ENCODE data around the gene CCNL1.
A peak's percentile ranks its signal among the peaks of the same experiment; 100 is the strongest.
"Not testable (repeated sequence)": the region's sequence is repeated elsewhere in the genome, so short reads cannot be mapped to it uniquely, and the experiment has no call there.

CCNL1 gene

DNA sequence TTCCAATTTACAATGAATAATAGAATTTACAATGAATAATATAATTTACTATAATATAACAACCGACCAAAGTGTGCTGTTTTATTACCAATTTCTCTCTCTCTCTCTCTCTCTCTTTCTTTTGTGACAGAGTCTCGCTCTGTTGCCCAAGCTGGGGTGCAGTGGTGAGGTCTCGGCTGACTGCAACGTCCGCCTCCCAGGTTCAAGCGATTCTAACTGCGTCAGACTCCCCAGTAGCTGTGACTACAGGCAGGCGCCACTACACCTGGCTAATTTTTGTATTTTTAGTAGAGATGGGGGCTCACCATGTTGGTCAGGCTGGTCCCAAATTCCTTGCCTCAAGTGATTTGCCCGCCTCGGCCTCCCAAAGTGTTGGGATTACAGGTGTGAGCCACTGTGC lies 17.0 kb upstream of the CCNL1 start:
- no peak for DNase-seq (ENCODE audit: low read depth, low spot score)
- no peak overlapping the region for H3K4me3 ChIP-seq (ENCODE audit: low read depth, low read length)
- TF ChIP-seq, protein P1, sequence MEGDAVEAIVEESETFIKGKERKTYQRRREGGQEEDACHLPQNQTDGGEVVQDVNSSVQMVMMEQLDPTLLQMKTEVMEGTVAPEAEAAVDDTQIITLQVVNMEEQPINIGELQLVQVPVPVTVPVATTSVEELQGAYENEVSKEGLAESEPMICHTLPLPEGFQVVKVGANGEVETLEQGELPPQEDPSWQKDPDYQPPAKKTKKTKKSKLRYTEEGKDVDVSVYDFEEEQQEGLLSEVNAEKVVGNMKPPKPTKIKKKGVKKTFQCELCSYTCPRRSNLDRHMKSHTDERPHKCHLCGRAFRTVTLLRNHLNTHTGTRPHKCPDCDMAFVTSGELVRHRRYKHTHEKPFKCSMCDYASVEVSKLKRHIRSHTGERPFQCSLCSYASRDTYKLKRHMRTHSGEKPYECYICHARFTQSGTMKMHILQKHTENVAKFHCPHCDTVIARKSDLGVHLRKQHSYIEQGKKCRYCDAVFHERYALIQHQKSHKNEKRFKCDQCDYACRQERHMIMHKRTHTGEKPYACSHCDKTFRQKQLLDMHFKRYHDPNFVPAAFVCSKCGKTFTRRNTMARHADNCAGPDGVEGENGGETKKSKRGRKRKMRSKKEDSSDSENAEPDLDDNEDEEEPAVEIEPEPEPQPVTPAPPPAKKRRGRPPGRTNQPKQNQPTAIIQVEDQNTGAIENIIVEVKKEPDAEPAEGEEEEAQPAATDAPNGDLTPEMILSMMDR (IDR thresholded peaks at IDR 0.05; ENCODE audit: low read depth, low read length), result no peak
- in situ Hi-C loops (cut with HindIII; ENCODE audit: low sequenced_read_pairs), result no loop called here

DNA sequence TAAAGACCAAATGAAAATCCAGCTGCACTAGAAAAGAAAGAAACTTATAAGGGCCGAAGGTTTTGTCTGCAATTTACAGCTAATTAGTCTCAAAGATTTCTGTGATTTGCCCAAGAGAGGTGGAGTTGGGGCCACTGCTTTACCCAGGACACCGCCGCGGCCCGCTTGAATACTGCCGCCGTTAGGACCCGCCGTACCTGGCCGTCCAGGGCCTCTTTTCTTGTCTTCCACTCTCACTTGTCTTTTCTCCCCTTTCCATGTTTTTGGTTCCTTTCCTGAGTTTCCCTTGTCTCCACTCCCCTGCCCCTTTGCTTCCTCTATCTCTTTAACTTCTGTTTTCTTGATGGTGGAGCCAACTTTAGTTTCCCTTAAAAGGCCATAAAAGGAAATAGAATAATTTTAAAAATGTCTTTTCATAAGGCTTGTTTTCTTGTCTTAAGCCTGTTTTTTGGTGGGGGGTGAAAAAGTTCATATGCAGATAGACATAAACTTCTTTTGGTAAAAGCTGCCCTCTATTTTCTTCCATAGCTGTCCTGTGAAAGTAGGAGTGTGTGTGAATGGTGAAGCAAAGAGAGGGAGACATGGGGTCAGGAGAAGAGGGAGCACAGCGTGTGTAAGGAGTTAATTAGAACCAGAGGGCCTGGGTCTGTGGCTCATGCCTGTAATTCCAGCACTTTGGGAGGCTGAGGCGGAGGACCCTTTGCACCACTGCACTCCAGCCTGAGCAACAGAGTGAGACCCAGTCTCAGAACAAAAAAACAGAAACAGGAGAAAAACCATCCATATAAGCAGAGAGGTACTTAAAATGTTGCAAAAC lies 16.0 kb upstream of the CCNL1 start:
- H3K4me3 ChIP-seq (ENCODE audit: low read depth, low read length), result peak overlapping the region; percentile 75
- TF ChIP-seq, protein P1 (IDR thresholded peaks at IDR 0.05; ENCODE audit: low read depth, low read length), result no peak
- peak; percentile 37 for DNase-seq (ENCODE audit: low read depth, low spot score)
- in situ Hi-C loops (cut with HindIII; ENCODE audit: low sequenced_read_pairs), result no loop called here

DNA sequence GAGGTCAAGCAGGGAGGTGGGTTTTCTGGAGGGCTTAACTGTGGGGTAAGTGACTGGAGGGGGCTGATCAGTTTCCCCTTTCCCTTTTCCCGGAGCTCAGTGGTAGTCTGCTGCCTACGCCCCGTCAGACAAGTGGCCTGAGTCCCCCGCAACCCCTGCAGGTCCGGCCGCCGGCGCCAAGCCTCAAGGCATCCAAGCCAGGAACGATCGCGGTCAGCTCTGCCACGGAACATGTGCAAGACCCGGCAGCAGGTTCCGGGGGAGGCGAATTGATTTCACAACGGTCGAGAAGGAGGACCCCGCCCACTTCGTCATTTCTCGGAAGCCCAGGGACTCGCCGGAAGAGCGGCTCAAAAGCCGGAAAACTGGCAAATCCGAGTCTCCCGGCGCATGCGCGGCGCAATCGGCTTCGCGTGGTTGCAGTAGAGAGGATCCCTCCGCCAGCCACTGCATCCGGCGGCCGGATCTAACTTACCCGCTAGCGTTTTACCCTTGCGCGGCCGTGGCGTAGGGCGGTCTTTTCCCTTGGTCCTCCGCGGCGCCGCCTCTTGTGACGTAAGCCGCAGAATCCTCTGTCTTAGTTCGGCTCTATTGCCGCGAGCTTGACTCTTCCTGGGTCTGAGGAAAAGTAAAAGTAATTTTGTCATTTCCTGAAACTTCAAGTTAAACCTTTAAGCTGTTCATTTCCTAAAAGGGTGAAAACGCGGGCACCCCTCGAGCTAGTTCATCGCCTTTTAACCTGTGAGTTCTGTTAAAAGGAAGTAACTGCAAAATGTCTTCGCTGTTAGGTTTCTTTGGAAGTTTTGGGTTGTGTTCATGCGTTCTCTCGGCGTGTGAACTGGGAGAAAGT lies 14.9 kb upstream of the CCNL1 start:
- TF ChIP-seq, protein P1 (IDR thresholded peaks at IDR 0.05; ENCODE audit: low read depth, low read length), result no peak
- in situ Hi-C loops (cut with HindIII; ENCODE audit: low sequenced_read_pairs), result no loop called here
- peak; percentile 100 for DNase-seq (ENCODE audit: low read depth, low spot score)
- peak overlapping the region; percentile 75 for H3K4me3 ChIP-seq (ENCODE audit: low read depth, low read length)

DNA sequence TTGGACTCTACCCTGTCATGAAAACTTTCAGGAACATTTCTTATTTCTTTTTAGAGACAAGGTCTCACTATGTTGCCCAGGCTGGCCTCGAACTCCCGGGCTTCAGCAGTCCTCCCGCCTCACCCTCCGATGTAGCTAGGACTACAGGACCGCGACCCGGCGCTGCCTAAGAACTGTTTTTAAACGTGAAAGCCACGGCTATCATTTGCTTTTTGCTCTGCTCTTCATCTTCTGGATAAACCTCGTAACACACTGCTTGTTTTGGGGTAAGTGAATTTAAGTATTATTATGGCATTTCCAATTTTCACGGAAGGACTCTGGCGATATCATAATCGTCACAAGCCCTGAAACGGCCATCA lies 14.3 kb upstream of the CCNL1 start:
- TF ChIP-seq, protein P1 (IDR thresholded peaks at IDR 0.05; ENCODE audit: low read depth, low read length), result no peak
- in situ Hi-C loops (cut with HindIII; ENCODE audit: low sequenced_read_pairs), result no loop called here
- no peak for DNase-seq (ENCODE audit: low read depth, low spot score)

DNA sequence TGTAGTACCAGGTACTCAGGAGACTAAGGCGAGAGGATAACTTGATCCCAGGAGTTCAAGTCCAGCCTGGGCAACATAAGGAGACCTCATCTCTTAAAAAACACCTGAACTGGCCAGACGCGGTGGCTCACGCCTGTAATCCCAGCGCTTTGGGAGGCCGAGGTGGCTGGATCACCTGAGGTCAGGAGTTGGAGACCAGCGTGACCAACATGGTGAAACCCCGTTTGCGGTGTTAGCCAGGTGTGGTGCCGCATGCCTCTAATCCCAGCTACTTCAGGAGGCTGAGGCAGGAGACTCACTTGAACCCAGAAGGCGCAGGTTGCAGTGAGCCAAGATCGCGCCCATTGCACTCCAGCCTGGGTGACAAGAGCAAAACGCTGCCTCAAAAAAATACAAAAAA lies 13.4 kb upstream of the CCNL1 start:
- not testable (repeated sequence) for DNase-seq (ENCODE audit: low read depth, low spot score)

More for the DNA sequence above, 14.3 kb upstream of the CCNL1 start:
- H3K4me3 ChIP-seq (ENCODE audit: low read depth, low read length), result peak overlapping the region; percentile 47

DNA sequence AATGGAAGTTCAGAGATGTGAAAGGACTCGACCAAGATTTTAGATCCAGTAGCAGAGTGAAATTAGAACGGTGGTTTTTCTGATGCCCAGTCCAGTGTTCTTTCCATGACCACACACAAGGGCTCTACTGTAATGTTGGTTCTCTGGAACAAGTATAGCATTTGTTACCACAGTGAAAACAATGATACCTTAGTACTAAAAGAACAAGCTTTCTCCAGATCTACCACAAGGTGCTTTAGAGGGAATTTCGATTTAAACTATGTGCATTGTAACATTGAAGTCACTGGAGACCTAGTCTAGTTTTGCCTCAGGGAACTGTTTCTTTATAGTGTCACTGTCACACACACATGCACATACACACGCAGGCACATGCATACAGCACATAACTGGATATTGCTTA lies 12.8 kb upstream of the CCNL1 start:
- TF ChIP-seq, protein P1 (IDR thresholded peaks at IDR 0.05; ENCODE audit: low read depth, low read length), result no peak
- DNase-seq (ENCODE audit: low read depth, low spot score), result no peak
- in situ Hi-C loops (cut with HindIII; ENCODE audit: low sequenced_read_pairs), result no loop called here
- no peak overlapping the region for H3K4me3 ChIP-seq (ENCODE audit: low read depth, low read length)

More for the DNA sequence above, 13.4 kb upstream of the CCNL1 start:
- in situ Hi-C loops (cut with HindIII; ENCODE audit: low sequenced_read_pairs); H3K4me3 ChIP-seq (ENCODE audit: low read depth, low read length): not testable (repeated sequence)

DNA sequence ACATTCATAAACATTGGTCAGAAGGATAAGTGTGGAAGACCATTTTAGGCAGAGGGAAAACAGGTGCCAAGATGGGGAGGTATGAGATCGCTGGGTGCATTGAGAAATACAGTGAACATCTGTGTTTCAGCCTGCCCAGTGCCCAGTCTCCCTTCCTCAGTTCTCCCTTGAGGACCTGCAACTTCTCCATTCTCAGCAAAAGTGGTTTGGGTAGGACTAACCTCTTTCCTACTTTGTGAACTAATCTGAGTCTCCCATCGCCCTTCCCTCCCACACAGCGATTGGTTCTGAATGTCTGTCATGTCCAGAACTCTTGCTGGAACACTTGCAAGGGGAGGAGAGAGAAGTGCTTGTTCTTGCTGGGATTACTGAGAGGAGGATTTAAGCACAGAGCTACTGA lies 10.9 kb upstream of the CCNL1 start:
- TF ChIP-seq, protein P1 (IDR thresholded peaks at IDR 0.05; ENCODE audit: low read depth, low read length), result no peak
- no peak overlapping the region for H3K4me3 ChIP-seq (ENCODE audit: low read depth, low read length)
- DNase-seq (ENCODE audit: low read depth, low spot score), result no peak
- in situ Hi-C loops (cut with HindIII; ENCODE audit: low sequenced_read_pairs), result no loop called here
